A204.1 (cell line): ENCODE measurements around the gene ADAMTS17.

Experiments
- FAIRE-seq: peaks from 2 replicates; lab custom pipeline; 2012; peaks lifted over from hg19 to GRCh38; lab: Jason Lieb, UNC

Gene ADAMTS17

GRCh38 chr15:100308608-100309007 lies 33.2 kb downstream of the ADAMTS17 start:
- FAIRE-seq = no peak

DNA sequence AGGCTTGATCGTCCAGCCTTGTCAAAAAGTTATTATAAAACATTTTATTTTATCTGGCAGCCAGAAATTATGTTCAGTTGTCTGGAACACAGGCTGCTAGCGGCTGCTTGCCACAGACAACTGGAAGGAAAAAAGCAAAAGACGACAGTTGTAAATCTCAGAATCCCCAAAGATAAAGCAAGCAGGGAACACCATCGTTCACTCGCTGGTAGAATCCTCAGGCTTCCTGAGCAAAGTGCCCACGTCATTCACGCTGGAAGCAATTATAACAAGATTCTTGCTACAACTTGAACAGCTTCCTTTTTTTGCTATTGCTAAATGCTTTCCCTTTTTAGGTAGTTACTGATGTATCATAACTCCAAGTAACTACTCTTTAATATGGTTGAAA lies 33.6 kb downstream of the ADAMTS17 start:
- FAIRE-seq = no peak

- no peak for FAIRE-seq
Observed at GRCh38 chr15:100307241-100308212, 34.2 kb downstream of the ADAMTS17 start.

GRCh38 chr15:100306098-100306497 lies 35.7 kb downstream of the ADAMTS17 start:
- FAIRE-seq = no peak

- no peak for FAIRE-seq
Observed at GRCh38 chr15:100301910-100302431, 39.8 kb downstream of the ADAMTS17 start.

DNA sequence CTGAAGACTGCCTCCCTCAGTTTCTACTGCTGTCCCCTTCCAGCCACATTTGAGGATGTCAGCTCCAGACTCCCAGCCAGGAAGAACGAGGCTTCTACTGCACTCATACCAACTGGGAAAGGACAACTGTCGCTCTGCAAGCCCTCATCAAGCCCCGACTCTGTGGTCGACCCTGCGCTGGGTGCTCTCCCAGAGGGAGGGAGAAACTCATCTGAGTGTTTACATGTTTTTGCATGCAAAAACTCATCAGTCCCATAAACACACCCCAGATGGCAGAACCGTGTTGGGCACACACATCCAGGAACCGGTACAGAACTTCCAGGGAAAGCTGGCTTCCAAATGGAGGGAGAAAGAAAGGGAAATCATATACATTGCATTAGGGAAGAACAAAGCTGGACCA lies 43.5 kb downstream of the ADAMTS17 start:
- no peak for FAIRE-seq

GRCh38 chr15:100297812-100298211 lies 44.0 kb downstream of the ADAMTS17 start:
- no peak for FAIRE-seq

DNA sequence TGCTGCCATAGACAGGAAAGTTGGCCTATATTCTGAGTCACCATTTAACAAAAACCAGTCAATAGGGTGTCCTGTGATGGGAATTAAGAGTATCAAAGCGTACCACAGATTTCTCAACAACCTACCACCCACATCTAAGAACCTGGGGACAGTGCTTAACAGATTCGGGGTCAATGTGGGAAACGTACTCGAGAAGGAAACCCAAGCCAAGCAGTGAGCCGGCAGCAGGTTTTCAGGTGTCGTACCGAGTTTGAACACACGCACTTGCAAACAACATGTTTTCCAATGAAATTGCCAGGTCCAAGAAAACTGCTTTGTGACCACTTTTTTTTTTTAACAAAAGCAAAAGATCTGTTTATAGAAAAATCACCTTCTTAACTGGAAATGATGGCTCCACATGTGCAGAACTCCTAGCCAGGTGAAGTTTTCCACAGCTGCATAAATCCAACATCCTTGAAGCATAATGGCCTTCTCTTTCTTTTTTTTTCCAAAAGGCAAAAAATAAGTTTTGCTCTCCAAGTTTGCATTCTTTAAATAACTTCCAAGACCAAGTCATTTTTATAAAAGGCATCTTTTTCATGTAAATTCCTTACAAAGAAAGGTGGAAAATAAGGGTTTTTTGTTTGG lies 45.7 kb downstream of the ADAMTS17 start:
- FAIRE-seq = no peak

- FAIRE-seq = no peak
Observed at GRCh38 chr15:100292010-100292409, 49.8 kb downstream of the ADAMTS17 start.

DNA sequence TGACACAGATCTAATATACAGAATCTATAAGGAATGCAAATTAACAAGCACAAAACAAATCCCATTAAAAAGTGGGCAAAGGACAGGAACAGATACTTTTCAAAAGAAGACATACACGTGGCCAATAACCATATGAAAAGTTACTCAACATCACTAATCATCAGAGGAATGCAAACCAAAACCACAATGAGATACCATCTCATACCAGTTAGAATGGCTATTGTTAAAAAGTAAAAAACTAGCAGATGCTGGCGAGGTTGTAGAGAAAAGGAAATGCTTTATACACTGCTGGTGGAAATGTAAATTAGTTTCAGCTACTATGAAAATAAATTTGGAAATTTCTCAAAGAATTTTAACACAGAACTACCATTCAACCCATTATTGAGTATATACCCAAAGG lies 50.7 kb downstream of the ADAMTS17 start:
- no peak for FAIRE-seq

- no peak for FAIRE-seq
Observed at GRCh38 chr15:100285641-100286295, 56.0 kb downstream of the ADAMTS17 start.

DNA sequence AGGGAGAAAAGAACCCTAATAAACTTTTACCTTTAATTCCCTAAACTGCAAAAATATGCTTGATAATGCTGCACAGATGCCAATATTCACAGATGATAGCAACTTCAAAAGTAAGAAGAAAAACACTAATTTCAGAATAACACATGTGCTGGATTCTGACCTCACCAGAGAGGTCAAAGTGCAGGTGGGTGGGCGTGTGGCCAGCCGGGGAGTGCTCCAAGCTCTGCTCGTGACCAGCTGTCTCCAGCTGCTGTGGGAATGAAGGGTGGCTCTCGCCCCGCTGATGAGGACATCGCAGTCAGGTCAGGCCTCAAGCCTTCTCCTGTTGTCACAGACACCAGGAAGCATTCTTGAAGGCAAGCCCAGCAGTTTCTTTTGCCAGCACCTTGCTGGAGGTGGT lies 57.1 kb downstream of the ADAMTS17 start:
- FAIRE-seq = no peak

DNA sequence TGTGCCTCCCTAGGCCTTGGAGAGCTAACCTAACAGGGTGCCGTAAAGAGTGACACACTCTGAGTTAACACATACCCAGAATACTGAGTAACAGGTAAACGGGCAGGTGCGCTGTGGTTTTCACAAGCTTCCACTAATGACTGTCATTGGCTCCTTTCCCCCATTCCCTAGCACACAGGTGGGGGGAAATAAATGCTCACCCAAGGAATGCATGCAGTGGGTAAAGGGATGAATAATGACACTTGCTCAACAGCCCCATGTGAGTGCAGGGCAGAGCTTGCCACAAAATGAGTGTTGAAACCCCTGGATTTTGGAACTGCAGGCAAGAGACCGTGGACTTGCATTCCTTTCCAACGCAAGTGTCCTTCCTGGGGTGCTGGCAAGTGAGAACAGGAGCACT lies 57.6 kb downstream of the ADAMTS17 start:
- no peak for FAIRE-seq

GRCh38 chr15:100281096-100281917 lies 60.5 kb downstream of the ADAMTS17 start:
- no peak for FAIRE-seq

DNA sequence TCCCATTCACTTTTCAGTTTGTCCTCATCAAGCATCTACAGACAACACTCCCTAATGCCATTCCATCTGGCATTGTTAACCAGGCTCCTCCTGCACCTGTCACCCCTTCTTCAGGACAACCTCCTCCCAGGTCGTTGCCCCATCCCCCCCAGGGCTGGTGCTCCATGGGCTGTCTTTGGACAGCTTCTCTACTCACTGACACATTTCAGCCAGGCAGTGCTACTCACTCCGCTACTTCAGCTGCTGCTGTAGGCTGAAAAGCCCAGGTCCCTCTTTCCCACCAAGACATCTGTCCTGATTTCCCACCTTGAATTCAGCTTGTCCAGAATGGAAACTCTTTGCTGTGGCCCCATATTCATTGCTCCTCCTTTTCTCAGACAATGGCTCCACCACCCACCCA lies 61.9 kb downstream of the ADAMTS17 start:
- no peak for FAIRE-seq

- no peak for FAIRE-seq
Observed at GRCh38 chr15:100279446-100279845, 62.3 kb downstream of the ADAMTS17 start.

DNA sequence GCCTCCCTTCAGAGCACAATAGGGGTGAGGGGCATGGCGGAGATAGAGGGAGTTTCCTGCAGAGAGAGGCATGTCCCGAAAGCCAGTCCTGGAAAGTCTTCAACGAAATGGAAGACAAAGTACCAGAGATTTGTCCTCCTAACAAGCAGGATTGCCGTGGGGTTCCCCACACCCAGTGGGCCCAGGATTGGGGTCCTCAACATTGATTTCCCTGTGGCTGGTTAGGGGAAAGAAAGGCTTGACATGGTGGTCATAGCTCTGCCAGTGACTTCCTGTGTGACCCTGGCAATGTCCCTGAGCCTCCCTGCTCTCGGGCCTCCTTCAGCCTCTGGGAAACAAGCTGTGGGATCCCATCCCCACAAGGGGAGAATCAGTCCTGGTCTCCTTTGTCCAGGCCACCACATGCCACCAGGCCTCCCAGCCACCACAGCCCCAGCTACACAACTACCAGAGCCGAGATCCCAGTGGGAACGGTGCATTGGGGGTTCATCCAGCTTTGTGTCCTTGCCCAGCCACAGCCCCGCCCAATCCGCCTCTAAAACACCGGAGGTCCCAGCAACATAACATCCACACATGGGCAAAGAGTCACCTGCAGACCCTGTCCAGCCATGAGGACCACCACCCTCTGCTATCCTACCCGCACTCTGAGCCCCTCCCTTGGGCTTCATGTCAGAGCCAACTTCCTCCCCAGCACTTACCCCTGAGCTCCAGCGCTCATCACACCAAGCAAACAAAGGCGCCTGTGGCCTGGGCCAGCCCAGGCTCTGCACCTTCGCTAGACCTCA lies 63.0 kb downstream of the ADAMTS17 start:
- no peak for FAIRE-seq

DNA sequence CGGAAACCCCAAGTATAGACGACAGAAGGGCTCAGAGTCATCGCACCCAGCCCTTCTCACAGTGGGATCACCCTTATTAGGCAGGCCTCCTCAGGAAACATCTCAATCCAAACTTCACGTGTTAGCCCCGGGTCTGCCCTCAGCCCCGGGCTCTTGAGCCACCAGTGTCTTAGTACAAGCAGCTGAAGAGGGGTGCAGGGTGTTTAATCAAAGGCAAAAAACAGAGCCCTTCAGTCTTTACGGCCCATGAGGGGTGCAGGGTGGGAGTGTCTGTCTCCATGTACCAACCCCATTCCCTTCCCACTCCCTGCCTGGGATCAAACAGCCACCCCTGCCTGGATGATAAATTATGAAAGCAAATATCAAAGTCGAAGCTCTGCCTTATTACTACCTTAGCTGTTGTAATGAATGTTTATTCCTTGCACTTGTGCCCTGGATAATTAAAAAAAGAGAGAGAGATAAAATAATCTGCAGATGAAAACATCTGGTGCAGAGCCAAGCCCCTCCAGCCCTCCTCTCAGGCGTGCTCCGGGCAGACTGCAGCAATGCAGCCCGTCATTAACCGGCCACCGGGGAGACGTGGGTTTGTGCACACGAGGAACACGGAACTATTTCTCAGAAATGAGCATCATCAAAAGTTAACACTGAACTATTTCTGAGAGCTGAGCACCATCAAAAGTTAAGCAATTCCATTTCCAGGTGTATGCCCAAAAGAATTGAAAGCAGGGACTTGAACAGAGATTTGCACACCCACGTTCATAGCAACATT lies 64.5 kb downstream of the ADAMTS17 start:
- FAIRE-seq = no peak

DNA sequence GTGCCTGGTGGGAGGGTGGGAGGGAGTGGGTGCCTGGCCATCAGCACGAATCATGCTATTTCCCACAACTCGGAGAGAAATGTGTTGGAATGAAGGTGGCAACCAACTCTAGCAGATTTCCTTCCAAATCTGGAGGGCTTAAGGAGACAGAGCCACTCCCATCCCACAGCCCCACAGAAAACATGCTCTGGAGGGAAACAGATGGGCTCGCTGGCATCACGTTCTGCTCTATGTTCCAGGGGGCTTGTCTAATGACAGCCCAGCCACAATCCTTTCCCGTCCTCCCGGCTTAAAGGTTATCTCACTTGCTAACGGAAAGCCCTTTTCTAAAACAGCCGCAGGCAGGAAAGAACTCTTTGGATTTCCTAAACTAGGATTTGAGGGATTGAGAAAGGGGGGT lies 65.3 kb downstream of the ADAMTS17 start:
- FAIRE-seq = no peak

DNA sequence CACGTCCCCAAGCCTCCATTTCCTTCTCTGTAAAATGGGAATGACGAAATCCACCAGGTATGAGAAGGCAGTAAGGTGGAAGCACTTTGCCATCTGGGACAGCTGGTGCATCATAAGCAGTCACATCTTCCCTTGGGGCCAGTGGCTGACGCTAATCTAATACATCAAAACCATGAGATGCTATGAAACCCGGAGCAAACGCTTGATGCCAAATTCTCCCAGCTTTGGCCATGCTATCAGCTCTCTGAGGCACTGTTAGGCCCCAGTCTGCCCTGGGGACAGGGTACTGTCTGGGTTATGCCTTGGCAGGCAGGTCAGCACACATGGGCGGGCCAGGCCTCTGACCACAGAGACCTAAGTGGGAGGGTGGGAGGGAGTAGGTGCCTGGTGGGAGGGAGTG lies 66.1 kb downstream of the ADAMTS17 start:
- FAIRE-seq = no peak
